ENCODE data around the gene PDLIM1. TPM values are rescaled to one million over a fixed set of nuclear protein-coding genes. Genes with fewer than 3 reads are reported as not detected.

Gene PDLIM1
- polyA plus RNA-seq, 1 donor: 334 TPM

- H3K27me3 ChIP-seq (ENCODE audit: control insufficient read depth, insufficient read depth, low read length): no peaks in the 10 kb centered on the region
- peak overlapping the region; percentile 87 for H3K27ac ChIP-seq (ENCODE audit: low read length)
- no peak overlapping the region for H3K4me3 ChIP-seq (ENCODE audit: low read length)
- WGBS (ENCODE audit: insufficient coverage, low lambda C conversion rate): no CpG with 5 or more reads among the region's 4 CpGs
- DNase-seq: no peak
- H3K36me3 ChIP-seq (ENCODE audit: control insufficient read depth, insufficient read depth, low read length): no peaks in the 10 kb centered on the region
- H3K9me3 ChIP-seq (ENCODE audit: control insufficient read depth, low read depth, low read length): no peaks in the 10 kb centered on the region
- H3K4me1 ChIP-seq (ENCODE audit: control insufficient read depth, insufficient read depth, low read length): peaks cover 75% of the 10 kb centered on the region
These were observed 11.6 kb downstream of the PDLIM1 start for GRCh38 chr10:95279042-95279820.

DNA sequence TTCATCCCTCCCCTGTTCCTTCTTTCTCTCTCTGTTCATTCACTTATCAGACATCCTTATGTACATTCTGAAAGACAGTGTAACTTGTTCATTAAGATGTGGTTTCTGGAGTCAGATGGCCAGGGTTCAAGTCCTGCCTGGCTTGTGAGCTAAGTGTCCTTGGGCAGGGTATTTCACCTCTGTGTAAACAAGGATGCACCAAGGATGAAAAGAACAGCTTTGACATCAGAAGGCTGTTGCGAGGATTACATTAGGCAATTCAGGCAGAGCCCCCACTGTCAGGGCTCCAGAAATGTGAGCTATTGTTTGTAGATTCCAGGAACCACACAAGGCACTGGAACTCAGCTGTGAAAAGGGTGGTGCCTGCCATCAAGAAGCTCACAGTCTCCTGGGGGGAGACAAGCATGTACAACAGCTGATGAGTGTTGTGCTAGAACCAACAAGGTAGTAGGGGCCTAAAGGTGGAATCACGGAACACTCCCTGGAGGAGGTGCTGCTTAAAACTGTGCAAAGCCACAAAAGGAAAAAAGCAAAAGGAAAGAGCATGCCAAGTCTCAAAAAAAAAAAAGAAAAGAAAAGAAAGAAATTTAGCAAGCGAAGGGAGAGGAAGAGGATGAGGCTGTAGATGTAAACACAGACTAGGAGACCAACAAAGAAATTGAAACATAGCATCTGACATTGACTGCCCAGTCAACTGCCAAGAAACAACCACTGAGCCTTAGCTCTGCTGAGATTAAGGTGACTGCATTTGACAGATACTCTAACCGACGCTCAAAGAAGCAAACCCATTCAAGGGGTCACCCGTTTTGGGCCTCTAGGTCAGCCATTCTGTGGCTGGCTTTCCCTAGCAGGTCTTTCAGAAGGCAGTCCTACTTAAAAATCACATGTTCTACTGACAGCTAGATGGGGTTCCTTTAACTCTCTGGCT lies 12.5 kb downstream of the PDLIM1 start:
- H3K27me3 ChIP-seq (ENCODE audit: control insufficient read depth, insufficient read depth, low read length): no peaks in the 10 kb centered on the region
- no peaks in the 10 kb centered on the region for H3K9me3 ChIP-seq (ENCODE audit: control insufficient read depth, low read depth, low read length)
- WGBS (ENCODE audit: insufficient coverage, low lambda C conversion rate): 100% methylated on average over 2 of the region's 6 CpGs
- H3K4me3 ChIP-seq (ENCODE audit: low read length): no peak overlapping the region
- no peaks in the 10 kb centered on the region for H3K36me3 ChIP-seq (ENCODE audit: control insufficient read depth, insufficient read depth, low read length)
- no peak for DNase-seq
- peak overlapping the region; percentile 87 for H3K27ac ChIP-seq (ENCODE audit: low read length)
- peaks cover 82% of the 10 kb centered on the region for H3K4me1 ChIP-seq (ENCODE audit: control insufficient read depth, insufficient read depth, low read length)

DNA sequence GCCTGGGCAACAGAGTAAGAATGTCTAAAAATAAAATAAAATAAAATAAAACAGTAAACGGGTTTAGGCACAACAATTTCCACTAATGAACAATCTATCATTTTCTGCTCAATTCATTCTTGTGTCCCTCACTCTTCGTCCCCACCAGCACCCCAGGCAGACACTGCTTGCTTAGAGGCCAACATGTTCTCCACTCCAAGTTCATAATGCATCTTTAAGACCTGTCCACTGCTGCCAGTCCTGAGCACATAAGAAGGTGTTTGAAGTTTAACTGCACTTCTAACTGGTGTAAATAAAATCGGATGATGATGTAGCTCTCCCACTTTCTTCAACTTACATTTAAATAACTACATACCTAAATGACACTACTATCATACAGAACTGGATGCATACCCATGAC lies 13.2 kb downstream of the PDLIM1 start:
- Histone ChIP-seq H3K4me3 (ENCODE audit: low read length) (no peak overlapping the region), H3K9me3 (ENCODE audit: control insufficient read depth, low read depth, low read length) (no peaks in the 10 kb centered on the region), H3K27ac (ENCODE audit: low read length) (peak overlapping the region; percentile 87), H3K4me1 (ENCODE audit: control insufficient read depth, insufficient read depth, low read length) (peaks cover 85% of the 10 kb centered on the region), H3K27me3 (ENCODE audit: control insufficient read depth, insufficient read depth, low read length) (no peaks in the 10 kb centered on the region), H3K36me3 (ENCODE audit: control insufficient read depth, insufficient read depth, low read length) (no peaks in the 10 kb centered on the region)
- DNase-seq: no peak
- WGBS (ENCODE audit: insufficient coverage, low lambda C conversion rate): 78% methylated on average over 3 of the region's 3 CpGs

GRCh38 chr10:95277201-95277570 lies 13.6 kb downstream of the PDLIM1 start:
- DNase-seq: no peak
- H3K4me3 ChIP-seq (ENCODE audit: low read length): no peak overlapping the region
- peak overlapping the region; percentile 87 for H3K27ac ChIP-seq (ENCODE audit: low read length)
- peaks cover 83% of the 10 kb centered on the region for H3K4me1 ChIP-seq (ENCODE audit: control insufficient read depth, insufficient read depth, low read length)
- H3K36me3 ChIP-seq (ENCODE audit: control insufficient read depth, insufficient read depth, low read length): no peaks in the 10 kb centered on the region
- no peaks in the 10 kb centered on the region for H3K27me3 ChIP-seq (ENCODE audit: control insufficient read depth, insufficient read depth, low read length)
- no peaks in the 10 kb centered on the region for H3K9me3 ChIP-seq (ENCODE audit: control insufficient read depth, low read depth, low read length)
- 100% methylated on average over 1 of the region's 1 CpG for WGBS (ENCODE audit: insufficient coverage, low lambda C conversion rate)

DNA sequence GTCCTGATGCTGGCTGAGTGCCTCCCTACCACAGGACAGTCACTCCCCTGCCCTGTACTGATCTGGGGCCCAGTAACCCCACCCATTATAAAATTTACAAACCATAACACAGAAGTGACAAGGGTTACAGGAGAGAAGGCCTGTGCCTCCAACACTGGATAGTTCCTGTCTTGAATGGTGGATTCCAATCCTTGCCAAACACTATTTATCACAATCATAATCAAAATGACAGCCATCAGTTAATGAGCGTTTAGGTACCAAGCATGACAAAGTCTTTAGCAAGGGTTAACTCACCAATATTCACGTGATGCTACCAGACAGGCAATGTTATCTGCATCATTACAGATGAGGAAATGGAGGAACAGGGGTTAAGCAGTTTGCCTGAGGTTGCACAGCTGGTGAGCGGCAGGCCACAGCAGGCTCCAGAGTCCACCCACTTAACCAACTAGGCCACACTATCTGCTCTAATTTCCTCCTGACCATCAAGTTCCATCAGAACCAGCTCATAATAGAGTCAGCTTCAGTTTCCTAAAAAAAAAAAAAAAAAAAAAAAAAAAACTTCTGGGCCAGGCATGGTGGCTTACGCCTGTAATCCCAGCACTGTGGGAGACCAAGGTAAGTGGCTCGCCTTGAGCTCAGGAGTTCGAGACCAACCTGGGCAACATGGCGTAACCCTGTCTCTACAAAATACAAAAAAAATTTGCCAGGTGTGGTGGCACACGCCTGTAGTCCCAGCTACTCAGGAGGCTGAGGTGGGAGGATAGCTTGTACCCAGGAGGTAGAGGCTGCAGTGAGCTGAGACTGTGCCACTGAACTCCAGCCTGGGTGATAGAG lies 14.2 kb downstream of the PDLIM1 start:
- no peak overlapping the region for H3K4me3 ChIP-seq (ENCODE audit: low read length)
- H3K27ac ChIP-seq (ENCODE audit: low read length): peak overlapping the region; percentile 87
- no CpG with 5 or more reads among the region's 8 CpGs for WGBS (ENCODE audit: insufficient coverage, low lambda C conversion rate)
- H3K27me3 ChIP-seq (ENCODE audit: control insufficient read depth, insufficient read depth, low read length): no peaks in the 10 kb centered on the region
- peaks cover 78% of the 10 kb centered on the region for H3K4me1 ChIP-seq (ENCODE audit: control insufficient read depth, insufficient read depth, low read length)
- H3K9me3 ChIP-seq (ENCODE audit: control insufficient read depth, low read depth, low read length): no peaks in the 10 kb centered on the region
- peak; percentile 79 to 92 for DNase-seq
- H3K36me3 ChIP-seq (ENCODE audit: control insufficient read depth, insufficient read depth, low read length): no peaks in the 10 kb centered on the region

DNA sequence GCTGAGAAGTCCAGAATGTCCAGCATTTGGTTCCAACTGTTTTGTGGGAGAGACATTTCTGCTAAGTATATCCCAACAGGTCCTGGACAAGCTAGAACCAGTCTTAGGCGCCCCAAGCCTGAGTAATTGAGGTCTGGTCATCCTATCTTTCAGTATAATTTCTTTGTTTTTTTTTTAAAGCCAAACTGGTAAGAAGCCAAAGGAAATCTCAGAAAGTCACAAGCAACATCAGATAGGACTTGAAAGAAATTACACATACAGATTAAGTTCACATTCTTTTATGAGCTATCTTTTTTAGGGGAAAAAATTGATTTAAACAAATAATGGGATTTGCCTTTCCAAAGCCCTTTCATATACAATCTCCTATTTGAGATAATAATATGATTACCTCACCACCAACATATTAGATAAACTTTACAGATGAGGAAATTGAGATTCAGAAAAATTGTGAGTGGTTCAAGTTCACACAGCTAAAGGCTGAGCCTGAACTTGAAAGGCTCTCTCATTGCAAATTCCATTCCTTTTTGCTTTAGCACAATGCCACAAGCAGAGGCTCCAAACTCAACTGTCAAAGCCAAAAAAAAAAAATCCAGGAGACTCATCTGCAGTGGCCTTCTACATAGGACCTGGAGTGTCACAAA lies 15.0 kb downstream of the PDLIM1 start:
- Histone ChIP-seq H3K36me3 (ENCODE audit: control insufficient read depth, insufficient read depth, low read length) (peaks cover 2% of the 10 kb centered on the region), H3K27ac (ENCODE audit: low read length) (peak overlapping the region; percentile 87), H3K4me3 (ENCODE audit: low read length) (no peak overlapping the region), H3K4me1 (ENCODE audit: control insufficient read depth, insufficient read depth, low read length) (peaks cover 75% of the 10 kb centered on the region), H3K9me3 (ENCODE audit: control insufficient read depth, low read depth, low read length) (no peaks in the 10 kb centered on the region), H3K27me3 (ENCODE audit: control insufficient read depth, insufficient read depth, low read length) (no peaks in the 10 kb centered on the region)
- WGBS (ENCODE audit: insufficient coverage, low lambda C conversion rate): no CpG with 5 or more reads among the region's 1 CpG
- DNase-seq: peak in 1 of 2 donors; percentile 51

- Histone ChIP-seq H3K27me3 (ENCODE audit: control insufficient read depth, insufficient read depth, low read length) (no peaks in the 10 kb centered on the region), H3K4me1 (ENCODE audit: control insufficient read depth, insufficient read depth, low read length) (peaks cover 67% of the 10 kb centered on the region), H3K27ac (ENCODE audit: low read length) (peak overlapping the region; percentile 87), H3K9me3 (ENCODE audit: control insufficient read depth, low read depth, low read length) (no peaks in the 10 kb centered on the region), H3K4me3 (ENCODE audit: low read length) (no peak overlapping the region), H3K36me3 (ENCODE audit: control insufficient read depth, insufficient read depth, low read length) (peaks cover 18% of the 10 kb centered on the region)
- DNase-seq: peak; percentile 70 to 86
- WGBS (ENCODE audit: insufficient coverage, low lambda C conversion rate): 0% methylated on average over 1 of the region's 13 CpGs
These were observed 17.1 kb downstream of the PDLIM1 start for GRCh38 chr10:95273393-95274312.

- no CpG with 5 or more reads among the region's 12 CpGs for WGBS (ENCODE audit: insufficient coverage, low lambda C conversion rate)
- Histone ChIP-seq H3K27me3 (ENCODE audit: control insufficient read depth, insufficient read depth, low read length) (no peaks in the 10 kb centered on the region), H3K4me1 (ENCODE audit: control insufficient read depth, insufficient read depth, low read length) (peaks cover 62% of the 10 kb centered on the region), H3K27ac (ENCODE audit: low read length) (peak overlapping the region; percentile 87), H3K36me3 (ENCODE audit: control insufficient read depth, insufficient read depth, low read length) (peaks cover 38% of the 10 kb centered on the region), H3K9me3 (ENCODE audit: control insufficient read depth, low read depth, low read length) (no peaks in the 10 kb centered on the region), H3K4me3 (ENCODE audit: low read length) (no peak overlapping the region)
- DNase-seq: peak in 1 of 2 donors; percentile 53
These were observed 22.4 kb downstream of the PDLIM1 start for GRCh38 chr10:95268438-95268837.

GRCh38 chr10:95267251-95267650 lies 23.6 kb downstream of the PDLIM1 start:
- Histone ChIP-seq H3K9me3 (ENCODE audit: control insufficient read depth, low read depth, low read length) (no peaks in the 10 kb centered on the region), H3K27ac (ENCODE audit: low read length) (peak overlapping the region; percentile 87), H3K27me3 (ENCODE audit: control insufficient read depth, insufficient read depth, low read length) (no peaks in the 10 kb centered on the region), H3K36me3 (ENCODE audit: control insufficient read depth, insufficient read depth, low read length) (peaks cover 50% of the 10 kb centered on the region), H3K4me1 (ENCODE audit: control insufficient read depth, insufficient read depth, low read length) (peaks cover 60% of the 10 kb centered on the region), H3K4me3 (ENCODE audit: low read length) (no peak overlapping the region)
- no peak for DNase-seq
- 65% methylated on average over 2 of the region's 3 CpGs for WGBS (ENCODE audit: insufficient coverage, low lambda C conversion rate)
